Neural progenitor cell (in vitro differentiated cells): ENCODE data around the gene RREB1. TPM values are rescaled to one million over a fixed set of nuclear protein-coding genes. Genes with fewer than 3 reads are reported as not detected.

ENCODE experiments used
- DNase-seq: peaks from one replicate; pipeline ENCODE4 v3.0.0-alpha.2; 2016; ENCODE audit warnings: low spot score
- H2AFZ ChIP-seq: fragments of 200-600 bp; sonication (generic); replicated peaks from 2 replicates; pipeline ENCODE4 v1.6.1; 2016; ENCODE audit warnings: antibody characterized with exemption
- H3F3A ChIP-seq: fragments of 200-600 bp; sonication (generic); 2 replicates; pipeline ENCODE4 v1.6.1; 2016; ENCODE audit warnings: antibody characterized with exemption, low read depth
- H3K27ac ChIP-seq: fragments of 200-600 bp; sonication (generic); 2 replicates; pipeline ENCODE4 v1.5.1; 2016; ENCODE audit warnings: mild to moderate bottlenecking
- H3K27me3 ChIP-seq: fragments of 200-600 bp; sonication (generic); 2 replicates; pipeline ENCODE4 v1.6.1; 2016; ENCODE audit warnings: mild to moderate bottlenecking, moderate library complexity
- H3K36me3 ChIP-seq: fragments of 200-600 bp; sonication (generic); 2 replicates; pipeline ENCODE4 v1.5.1; 2016
- H3K4me1 ChIP-seq: fragments of 200-600 bp; sonication (generic); 2 replicates; pipeline ENCODE4 v1.6.1; 2016; ENCODE audit warnings: mixed run types
- H3K4me2 ChIP-seq: fragments of 200-600 bp; sonication (generic); 2 replicates; pipeline ENCODE4 v1.6.1; 2016
- H3K4me3 ChIP-seq: fragments of 200-600 bp; sonication (generic); 2 replicates; pipeline ENCODE4 v1.5.1; 2016
- H3K79me2 ChIP-seq: fragments of 200-600 bp; sonication (generic); 2 replicates; pipeline ENCODE4 v1.6.1; 2016; ENCODE audit warnings: low read depth
- H3K9ac ChIP-seq: fragments of 200-600 bp; sonication (generic); 2 replicates; pipeline ENCODE4 v1.6.1; 2016
- H3K9me3 ChIP-seq: fragments of 200-600 bp; sonication (generic); 2 replicates; pipeline ENCODE4 v1.5.1; 2016; ENCODE audit warnings: low read depth
- H4K20me1 ChIP-seq: fragments of 200-600 bp; sonication (generic); 2 replicates; pipeline ENCODE4 v1.6.1; 2016; ENCODE audit warnings: low read depth
- H3K27ac Mint-ChIP-seq: 3 replicates; pipeline ENCODE4 v1.8.0; 2021; ENCODE audit warnings: mixed read lengths
- H3K27me3 Mint-ChIP-seq: 2 replicates; pipeline ENCODE4 v1.8.0; 2022; ENCODE audit warnings: low read depth, mild to moderate bottlenecking, inconsistent platforms, moderate library complexity, mixed read lengths; ENCODE audit not compliant: insufficient read depth
- H3K36me3 Mint-ChIP-seq: 3 replicates; pipeline ENCODE4 v1.8.0; 2021; ENCODE audit warnings: mixed read lengths
- H3K4me1 Mint-ChIP-seq: 3 replicates; pipeline ENCODE4 v1.8.0; 2021; ENCODE audit warnings: mixed read lengths
- H3K4me3 Mint-ChIP-seq: 3 replicates; pipeline ENCODE4 v1.8.0; 2021; ENCODE audit warnings: mild to moderate bottlenecking, moderate library complexity, mixed read lengths
- H3K9me3 Mint-ChIP-seq: 3 replicates; pipeline ENCODE4 v1.8.0; 2020; ENCODE audit warnings: mixed read lengths
- EZH2 ChIP-seq: fragments of 200-600 bp; sonication (generic); IDR thresholded peaks from 2 replicates; pipeline ENCODE4 v1.6.1; 2017; ENCODE audit warnings: antibody characterized with exemption, mild to moderate bottlenecking, moderate library complexity
- EZH2phosphoT487 ChIP-seq: fragments of 200-600 bp; sonication (generic); IDR thresholded peaks from 2 replicates; pipeline ENCODE4 v1.6.1; 2017; ENCODE audit warnings: antibody characterized with exemption
- total RNA-seq: library from RNA; depleted of rRNA; stranded (reverse); fragments of >200 nt; gene quantifications from 2 replicates; pipeline ENCODE4 v1.2.3, GENCODE V29; 2015; ENCODE audit warnings: low replicate concordance
- TF ChIP-seq, protein P1 (sequence below): fragments of 200-600 bp; sonication (generic); IDR thresholded peaks from 2 replicates; pipeline ENCODE4 v1.5.1; 2017; ENCODE audit warnings: antibody characterized with exemption, mild to moderate bottlenecking

The RREB1 gene
- total RNA-seq, 1 donor from 2014 or later, result 12.1 TPM

DNA sequence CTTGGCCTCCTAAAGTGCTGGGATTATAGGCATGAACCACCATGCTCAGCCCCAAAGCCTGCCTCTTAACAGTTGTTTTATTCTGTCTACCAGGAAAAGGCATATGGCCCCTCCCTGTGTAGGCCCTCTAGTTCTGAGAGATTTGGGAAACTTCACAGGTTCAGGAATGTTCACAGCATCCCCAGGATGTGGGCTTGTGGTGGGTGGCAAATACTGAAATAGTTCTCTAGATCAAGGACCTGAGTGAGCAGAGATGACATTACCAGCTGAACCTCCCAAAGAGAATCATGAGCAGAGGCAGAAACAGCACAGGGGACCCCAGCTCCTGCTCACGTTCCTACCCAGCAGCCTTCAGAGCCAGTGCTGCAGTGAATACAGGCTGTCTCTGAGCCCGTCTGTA, 105.7 kb downstream of the RREB1 start:
- no peaks in the 10 kb centered on the region for H3K9me3 ChIP-seq

DNA sequence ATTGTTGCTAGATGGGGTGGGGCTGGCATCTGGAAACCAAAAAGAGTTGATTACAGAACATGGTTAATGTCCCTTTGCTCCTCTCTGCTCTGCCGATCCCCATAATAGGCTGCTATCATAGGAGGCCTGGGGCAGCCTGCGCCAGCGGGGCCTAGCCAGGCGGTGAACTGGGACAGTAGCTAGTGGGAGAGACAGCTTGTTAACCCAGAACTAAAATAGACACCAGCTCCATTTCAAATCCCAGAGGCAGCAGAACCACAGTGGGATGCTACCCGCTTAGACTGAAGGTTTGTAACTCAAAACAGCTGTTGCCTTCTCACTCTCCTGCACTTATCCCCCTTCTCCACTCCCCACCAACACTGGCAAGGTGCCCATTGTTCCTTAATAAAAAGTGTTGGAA, 106.7 kb downstream of the RREB1 start:
- no peak overlapping the region for H3K4me3 ChIP-seq
- H3K4me1 ChIP-seq, result peaks cover 24% of the 10 kb centered on the region
- peaks cover 17% of the 10 kb centered on the region for H4K20me1 ChIP-seq
- TF ChIP-seq EZH2phosphoT487 (no peak), EZH2 (no peak)
- TF ChIP-seq, protein P1, sequence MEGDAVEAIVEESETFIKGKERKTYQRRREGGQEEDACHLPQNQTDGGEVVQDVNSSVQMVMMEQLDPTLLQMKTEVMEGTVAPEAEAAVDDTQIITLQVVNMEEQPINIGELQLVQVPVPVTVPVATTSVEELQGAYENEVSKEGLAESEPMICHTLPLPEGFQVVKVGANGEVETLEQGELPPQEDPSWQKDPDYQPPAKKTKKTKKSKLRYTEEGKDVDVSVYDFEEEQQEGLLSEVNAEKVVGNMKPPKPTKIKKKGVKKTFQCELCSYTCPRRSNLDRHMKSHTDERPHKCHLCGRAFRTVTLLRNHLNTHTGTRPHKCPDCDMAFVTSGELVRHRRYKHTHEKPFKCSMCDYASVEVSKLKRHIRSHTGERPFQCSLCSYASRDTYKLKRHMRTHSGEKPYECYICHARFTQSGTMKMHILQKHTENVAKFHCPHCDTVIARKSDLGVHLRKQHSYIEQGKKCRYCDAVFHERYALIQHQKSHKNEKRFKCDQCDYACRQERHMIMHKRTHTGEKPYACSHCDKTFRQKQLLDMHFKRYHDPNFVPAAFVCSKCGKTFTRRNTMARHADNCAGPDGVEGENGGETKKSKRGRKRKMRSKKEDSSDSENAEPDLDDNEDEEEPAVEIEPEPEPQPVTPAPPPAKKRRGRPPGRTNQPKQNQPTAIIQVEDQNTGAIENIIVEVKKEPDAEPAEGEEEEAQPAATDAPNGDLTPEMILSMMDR, result no peak
- no peaks in the 10 kb centered on the region for H3K79me2 ChIP-seq
- H3K27ac ChIP-seq, result no peak overlapping the region
- H3K27me3 ChIP-seq, result no peaks in the 10 kb centered on the region
- H3K9me3 ChIP-seq, result no peaks in the 10 kb centered on the region
- H3K4me1 Mint-ChIP-seq, result peaks cover 31% of the 10 kb centered on the region
- peaks cover 13% of the 10 kb centered on the region for H3F3A ChIP-seq
- H3K4me2 ChIP-seq, result no peak overlapping the region
- H3K27me3 Mint-ChIP-seq, result no peaks in the 10 kb centered on the region
- no peak overlapping the region for H2AFZ ChIP-seq
- no peak overlapping the region for H3K4me3 Mint-ChIP-seq
- no peak for DNase-seq
- H3K36me3 ChIP-seq, result no peaks in the 10 kb centered on the region
- H3K27ac Mint-ChIP-seq, result no peak overlapping the region
- no peaks in the 10 kb centered on the region for H3K9me3 Mint-ChIP-seq
- no peak overlapping the region for H3K9ac ChIP-seq
- peaks cover 20% of the 10 kb centered on the region for H3K36me3 Mint-ChIP-seq

More for the DNA sequence above, 105.7 kb downstream of the RREB1 start:
- Mint-ChIP-seq H3K9me3 (no peaks in the 10 kb centered on the region), H3K4me1 (peaks cover 31% of the 10 kb centered on the region), H3K27ac (no peak overlapping the region), H3K27me3 (no peaks in the 10 kb centered on the region), H3K4me3 (no peak overlapping the region), H3K36me3 (peaks cover 20% of the 10 kb centered on the region)
- Histone ChIP-seq H3K27me3 (no peaks in the 10 kb centered on the region), H3K9ac (no peak overlapping the region), H3K27ac (no peak overlapping the region), H3K79me2 (no peaks in the 10 kb centered on the region), H3K4me3 (no peak overlapping the region), H3K36me3 (no peaks in the 10 kb centered on the region), H3K4me1 (peaks cover 23% of the 10 kb centered on the region), H3K4me2 (no peak overlapping the region), H3F3A (peaks cover 13% of the 10 kb centered on the region), H2AFZ (no peak overlapping the region), H4K20me1 (peaks cover 17% of the 10 kb centered on the region)
- DNase-seq, result no peak
- no peak for TF ChIP-seq EZH2
- TF ChIP-seq, protein P1, result no peak
- TF ChIP-seq EZH2phosphoT487, result no peak

DNA sequence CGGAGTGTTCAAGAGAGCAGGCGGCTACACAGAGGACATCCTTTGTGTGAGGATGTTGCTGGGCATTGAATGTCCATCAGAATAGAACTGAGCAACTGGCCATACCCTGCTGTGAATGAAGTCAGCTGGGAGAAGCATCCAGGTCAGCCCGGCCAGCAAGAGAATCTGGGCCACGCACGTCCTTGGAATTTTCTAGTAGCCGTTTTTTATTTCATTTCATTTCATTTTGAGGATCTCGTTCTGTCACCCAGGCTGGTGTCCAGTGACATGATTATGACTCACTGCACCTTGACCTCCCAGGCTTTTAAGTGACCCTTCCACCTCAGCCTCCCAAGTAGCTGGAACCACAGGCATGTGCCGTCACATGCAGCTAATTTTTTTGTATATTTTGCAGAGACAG, 107.4 kb downstream of the RREB1 start:
- no peak overlapping the region for H3K9ac ChIP-seq
- Mint-ChIP-seq H3K4me1 (peaks cover 31% of the 10 kb centered on the region), H3K27ac (peak overlapping the region; percentile 50), H3K27me3 (no peaks in the 10 kb centered on the region), H3K36me3 (peaks cover 20% of the 10 kb centered on the region), H3K4me3 (no peak overlapping the region), H3K9me3 (no peaks in the 10 kb centered on the region)
- DNase-seq, result no peak
- H3K79me2 ChIP-seq, result no peaks in the 10 kb centered on the region
- no peaks in the 10 kb centered on the region for H3K36me3 ChIP-seq
- H3K4me3 ChIP-seq, result no peak overlapping the region
- H4K20me1 ChIP-seq, result peaks cover 17% of the 10 kb centered on the region
- no peaks in the 10 kb centered on the region for H3K27me3 ChIP-seq
- H2AFZ ChIP-seq, result no peak overlapping the region
- no peak for TF ChIP-seq EZH2phosphoT487
- TF ChIP-seq EZH2, result no peak
- TF ChIP-seq, protein P1, result no peak
- H3F3A ChIP-seq, result peaks cover 13% of the 10 kb centered on the region
- peaks cover 27% of the 10 kb centered on the region for H3K4me1 ChIP-seq
- no peaks in the 10 kb centered on the region for H3K9me3 ChIP-seq
- no peak overlapping the region for H3K27ac ChIP-seq
- no peak overlapping the region for H3K4me2 ChIP-seq
